CD4-positive, alpha-beta T cell treated with Interleukin-10 for 1 hour (primary cell): ENCODE data around the gene LAMA1.
"Not testable (repeated sequence)": the region's sequence is repeated elsewhere in the genome, so short reads cannot be mapped to it uniquely, and the experiment has no call there.

Experiments
- DNase-seq: peaks from one replicate; pipeline ENCODE4 v3.0.0-alpha.2; 2020

The LAMA1 gene

GRCh38 chr18:7117390-7118355 lies at the start of gene LAMA1:
LAMA1 (minus strand) TSS chr18:7117797; CDS start chr18:7117720, 77 bp downstream.
- no peak for DNase-seq

DNA sequence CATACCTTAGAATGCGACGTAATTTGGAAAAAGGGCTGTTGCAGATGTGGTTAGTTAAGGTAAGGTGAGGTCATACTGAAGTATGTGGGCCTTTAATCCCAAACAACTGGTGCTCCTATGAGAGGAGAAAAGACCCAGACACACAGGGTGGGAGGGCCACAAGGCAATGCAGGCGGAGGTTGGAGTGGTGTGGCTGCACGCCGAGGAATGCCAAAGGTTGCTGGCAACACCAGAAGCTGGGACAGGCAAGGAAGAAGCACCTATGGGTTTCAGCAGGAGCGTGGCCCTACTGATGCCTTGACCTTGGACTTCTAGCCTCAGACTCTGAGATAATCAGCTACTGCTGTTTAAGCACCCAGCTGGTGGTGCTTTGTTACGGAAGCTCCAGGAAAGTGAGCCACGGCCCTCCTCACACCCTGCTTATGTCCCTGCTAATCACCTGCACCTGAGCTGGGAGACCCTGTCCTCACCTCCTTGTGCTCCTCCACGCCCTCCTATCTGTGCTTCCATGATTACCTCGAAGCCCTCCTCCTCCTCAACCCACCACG lies 48.3 kb upstream of the LAMA1 start:
- DNase-seq = no peak

DNA sequence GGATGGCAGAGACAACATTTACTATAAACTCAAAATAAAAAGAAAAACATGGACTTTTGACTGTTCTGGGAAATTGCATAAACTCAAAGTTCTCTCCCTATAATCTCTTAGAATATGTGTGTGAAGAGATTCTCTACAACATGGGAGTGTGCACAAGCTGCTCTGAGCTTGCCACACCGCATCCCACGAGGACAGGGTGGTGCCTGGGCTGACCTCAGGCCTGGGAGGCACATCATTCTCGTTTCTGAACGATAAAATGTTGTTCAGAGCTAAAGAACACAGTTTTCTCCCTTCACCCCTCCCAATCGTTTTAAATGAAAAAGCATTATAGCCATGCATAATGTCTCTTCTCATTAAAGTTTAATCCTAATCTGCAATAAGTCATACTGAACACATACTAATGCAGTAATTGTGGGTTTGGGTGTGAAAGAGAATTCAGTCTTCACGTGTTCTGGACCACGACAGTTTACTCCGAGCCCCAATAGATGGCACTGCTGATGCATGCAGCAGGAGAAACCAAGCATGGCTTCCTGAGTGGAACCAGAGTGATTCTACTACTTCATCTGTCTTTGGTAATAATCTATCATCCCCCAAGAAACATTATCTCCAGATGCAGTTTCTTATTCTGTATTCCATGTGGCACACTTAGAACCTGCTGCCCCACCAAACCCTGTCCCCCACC lies 46.9 kb upstream of the LAMA1 start:
- no peak for DNase-seq

DNA sequence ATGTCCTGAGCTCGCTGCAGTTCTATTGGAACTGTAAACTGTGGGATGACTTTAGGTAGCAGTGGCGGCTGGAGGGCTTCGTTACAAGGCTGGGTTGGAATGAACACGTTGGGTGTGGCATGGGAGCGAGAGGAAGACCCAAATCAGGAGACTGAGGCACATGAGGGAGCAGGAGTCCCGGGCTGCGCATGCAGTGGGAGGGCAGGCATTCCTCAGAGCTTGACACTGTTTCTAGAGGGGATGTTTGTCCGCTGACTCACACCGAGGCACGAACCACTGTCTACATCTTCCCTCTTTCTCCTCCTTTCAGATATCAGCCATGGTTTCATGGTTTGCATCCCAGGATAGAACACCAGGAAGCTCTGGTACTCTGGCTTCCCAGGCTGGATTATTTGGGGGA lies 40.6 kb upstream of the LAMA1 start:
- DNase-seq = no peak

DNA sequence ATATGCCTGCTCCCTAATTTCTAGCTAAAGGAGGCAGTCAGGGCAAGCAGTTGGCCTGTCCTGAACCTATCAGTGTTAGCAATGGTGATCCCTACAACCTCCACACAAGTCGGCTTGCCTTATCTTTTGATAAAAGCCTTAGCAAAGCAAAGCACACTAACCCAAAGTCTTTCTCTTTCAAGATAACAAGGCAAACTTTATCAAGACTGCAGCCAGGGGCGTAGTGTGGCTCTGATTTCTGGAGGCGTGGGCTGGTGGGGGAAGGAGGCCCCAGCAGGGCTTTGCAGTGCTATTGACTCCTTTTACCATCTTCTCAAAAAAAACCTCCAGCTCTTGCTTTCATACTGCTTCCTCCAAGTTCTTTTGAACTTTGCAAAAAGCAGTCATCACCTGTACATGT lies 40.2 kb upstream of the LAMA1 start:
- no peak for DNase-seq

- DNase-seq = no peak
Measured at GRCh38 chr18:7155887-7156286, 38.3 kb upstream of the LAMA1 start.

GRCh38 chr18:7155092-7155491 lies 37.5 kb upstream of the LAMA1 start:
- no peak for DNase-seq

DNA sequence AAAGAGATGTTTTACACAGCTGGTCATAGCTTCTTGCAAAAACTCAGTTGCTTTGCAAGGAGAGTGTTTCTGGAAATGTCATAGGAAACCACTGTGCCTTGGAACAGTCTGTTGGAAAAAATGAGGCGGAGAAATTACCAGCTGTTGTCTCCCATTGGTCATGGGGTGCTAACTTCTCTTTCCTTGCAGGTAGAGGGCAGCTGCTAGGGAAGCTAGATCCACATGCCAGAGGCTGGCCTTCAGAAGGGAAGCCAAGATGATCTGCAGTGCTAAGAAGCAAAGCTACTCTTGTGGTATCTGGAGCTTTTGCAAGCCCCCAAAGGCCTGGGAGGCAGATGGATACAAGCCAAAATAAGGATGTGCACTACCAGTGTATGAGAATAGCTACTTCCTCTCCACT lies 34.8 kb upstream of the LAMA1 start:
- no peak for DNase-seq

- DNase-seq = no peak
Measured at GRCh38 chr18:7147399-7147798, 29.8 kb upstream of the LAMA1 start.

DNA sequence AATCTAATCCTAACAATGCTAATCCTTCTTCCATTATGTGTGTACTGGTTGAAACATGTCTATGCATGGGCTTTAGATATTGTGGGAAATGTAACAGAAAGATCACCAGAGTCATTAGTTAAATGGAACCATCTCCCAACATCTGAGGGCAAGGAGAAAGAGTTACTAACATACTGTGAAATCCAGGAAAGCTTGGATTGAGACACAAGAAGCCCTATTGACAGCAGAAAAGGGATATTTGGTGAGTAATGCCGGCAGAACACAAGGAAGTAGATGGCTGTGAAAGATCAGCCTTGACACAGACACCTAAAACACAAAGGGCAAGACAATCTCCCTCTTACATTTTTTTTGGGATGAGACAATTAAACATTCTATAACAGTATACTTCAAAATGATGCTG lies 28.5 kb upstream of the LAMA1 start:
- DNase-seq = no peak

- DNase-seq = not testable (repeated sequence)
Measured at GRCh38 chr18:7144921-7145320, 27.3 kb upstream of the LAMA1 start.

DNA sequence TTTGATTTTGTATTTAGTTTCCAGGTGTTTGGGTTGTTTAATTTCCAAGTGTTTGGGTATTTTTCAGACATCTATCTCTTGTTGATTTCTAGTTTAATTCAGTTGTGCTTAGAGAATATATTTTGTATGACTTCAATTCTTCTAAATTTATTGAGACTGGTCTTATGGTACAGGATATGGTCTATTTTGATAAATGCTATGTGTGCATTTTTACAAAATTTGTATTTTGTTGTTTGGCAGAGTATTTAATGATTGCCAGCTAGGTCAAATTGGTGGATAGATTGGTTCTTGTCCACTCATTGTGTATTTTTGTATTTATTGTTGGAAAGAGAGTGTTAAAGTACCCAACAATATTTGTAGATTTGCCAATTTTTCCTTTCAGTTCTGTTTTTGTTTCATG lies 23.7 kb upstream of the LAMA1 start:
- DNase-seq = no peak

DNA sequence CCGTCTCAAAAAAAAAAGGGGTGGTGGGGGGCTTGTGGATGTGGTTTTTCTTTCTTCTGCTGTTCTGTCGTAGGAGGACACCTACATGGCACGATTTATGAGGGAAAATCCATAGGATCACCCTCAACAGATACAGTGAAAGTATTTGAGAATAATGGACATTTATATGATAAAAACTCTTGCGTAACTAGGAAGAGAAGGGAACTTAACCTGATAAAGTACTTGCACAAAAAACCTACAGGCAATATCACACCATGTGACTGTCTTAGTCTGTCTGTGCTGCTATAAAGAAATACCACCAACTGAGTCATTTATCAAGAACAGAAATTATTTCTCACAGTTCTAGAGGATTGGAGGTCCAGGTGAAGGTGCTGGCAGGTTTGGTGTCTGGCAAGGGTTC lies 21.8 kb upstream of the LAMA1 start:
- no peak for DNase-seq

DNA sequence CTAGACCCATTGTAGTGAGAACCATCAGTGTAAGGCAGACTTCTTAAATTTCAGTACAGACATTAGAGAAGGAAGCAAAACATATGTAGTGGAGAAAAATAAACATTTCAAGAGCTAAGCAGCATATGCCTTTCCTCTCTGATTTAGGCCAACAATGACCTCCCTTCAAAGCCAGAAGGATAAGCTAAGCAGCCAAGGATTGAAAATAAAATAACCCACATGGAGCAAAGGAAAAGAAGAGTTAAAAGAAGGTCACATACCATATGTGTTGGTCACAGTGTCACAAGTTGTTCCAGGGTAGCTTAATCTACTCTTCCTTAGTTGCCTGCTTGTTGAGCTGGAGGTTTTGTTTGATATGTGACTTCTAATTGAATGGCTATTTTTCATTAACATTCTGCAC lies 15.6 kb upstream of the LAMA1 start:
- no peak for DNase-seq

GRCh38 chr18:7132356-7133150 lies 15.0 kb upstream of the LAMA1 start:
- DNase-seq = no peak

DNA sequence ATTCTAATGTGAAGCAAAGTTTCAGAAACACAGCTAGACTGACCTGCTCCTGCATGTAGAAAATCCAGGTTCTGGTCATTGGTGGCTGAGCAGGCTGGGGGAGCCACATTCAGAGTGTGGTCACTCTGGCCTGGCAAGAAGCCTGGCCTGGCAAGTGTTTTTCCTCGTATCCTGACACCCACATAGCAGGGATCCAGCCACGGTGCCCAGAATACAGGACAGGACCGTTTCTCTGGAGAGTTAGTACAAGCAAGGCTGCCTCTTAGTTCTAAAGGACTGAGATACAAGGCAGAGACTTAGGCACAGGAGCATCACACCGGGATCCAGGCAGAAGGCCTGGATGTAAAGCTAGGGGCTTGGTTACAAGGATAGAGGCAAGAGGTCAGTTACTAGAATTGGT lies 4.8 kb upstream of the LAMA1 start:
- DNase-seq = no peak

- no peak for DNase-seq
Measured at GRCh38 chr18:7116792-7117389, 706 bp downstream of the LAMA1 start.

DNA sequence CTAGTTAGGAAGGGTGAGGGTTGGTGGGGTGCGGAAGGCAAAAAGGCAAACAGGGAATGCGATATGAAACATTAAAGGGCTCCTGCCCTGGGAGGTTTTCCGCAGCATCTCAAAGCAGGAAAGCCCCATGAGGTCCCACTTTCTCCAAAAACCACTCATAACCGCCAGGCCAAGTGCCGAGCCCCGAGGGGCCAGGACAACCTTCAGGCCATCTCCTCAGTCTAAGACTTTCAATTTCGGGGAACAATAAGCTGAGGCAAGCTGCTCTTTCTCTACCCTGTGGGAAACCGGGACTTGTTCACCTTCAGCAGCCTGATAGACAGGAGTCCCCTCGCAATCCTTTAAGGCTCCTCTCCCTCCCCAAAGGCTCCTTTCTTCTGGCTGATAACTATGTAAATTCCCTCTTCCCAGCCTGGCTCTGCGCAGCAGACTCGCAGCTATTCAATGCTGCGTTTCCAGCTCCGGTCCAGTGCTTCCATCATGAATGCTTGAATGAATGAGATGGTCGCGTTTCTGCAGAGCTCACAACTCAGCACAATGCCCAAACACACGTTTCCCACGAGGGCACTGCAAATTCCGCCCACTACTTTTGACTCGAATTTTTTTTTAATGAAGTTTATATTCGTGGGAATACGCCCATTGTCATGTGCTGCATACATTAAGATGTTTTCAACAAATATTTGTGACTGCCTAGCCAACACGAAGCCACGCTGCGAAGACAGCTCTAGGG lies 1.4 kb downstream of the LAMA1 start:
- DNase-seq = no peak

DNA sequence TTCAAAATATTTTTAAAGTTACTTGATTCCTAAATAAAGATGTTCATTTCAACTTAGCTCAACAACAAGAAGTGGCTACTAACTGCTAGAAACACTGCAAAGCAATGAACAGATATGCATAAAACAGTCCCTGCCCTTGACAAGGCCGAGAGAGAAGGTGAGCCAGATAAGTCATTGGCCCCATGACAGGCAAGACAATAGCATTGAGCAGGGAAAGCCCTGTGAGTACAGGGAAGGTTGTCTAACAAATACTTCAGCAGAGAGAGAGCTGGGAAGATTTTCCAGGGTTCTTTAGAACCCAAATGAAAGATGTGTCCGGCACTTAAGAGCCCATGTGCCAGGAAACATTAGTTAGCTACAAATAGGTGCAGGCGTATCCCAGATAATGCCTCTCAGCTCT lies 4.7 kb downstream of the LAMA1 start:
- DNase-seq = no peak

DNA sequence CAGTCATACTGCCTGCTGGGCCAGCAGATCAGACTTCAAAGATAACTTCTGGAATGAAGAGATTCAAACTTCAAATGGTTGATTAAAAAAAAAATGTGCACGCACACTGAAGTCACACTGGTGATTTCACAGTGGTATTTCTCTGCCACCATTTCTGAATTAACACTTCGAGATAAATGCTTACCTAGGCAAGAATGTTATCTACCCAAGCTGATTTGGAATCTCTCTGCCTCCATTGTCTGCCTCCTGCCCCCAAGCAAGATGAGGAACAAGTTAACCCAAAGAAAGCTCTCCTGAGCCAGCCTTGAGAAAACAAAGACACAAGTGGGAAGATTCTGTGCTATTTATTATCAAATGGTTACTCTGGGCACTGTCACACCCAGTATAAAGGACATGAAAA lies 6.5 kb downstream of the LAMA1 start:
- no peak for DNase-seq

- DNase-seq = no peak
Measured at GRCh38 chr18:7105943-7106342, 11.7 kb downstream of the LAMA1 start.

DNA sequence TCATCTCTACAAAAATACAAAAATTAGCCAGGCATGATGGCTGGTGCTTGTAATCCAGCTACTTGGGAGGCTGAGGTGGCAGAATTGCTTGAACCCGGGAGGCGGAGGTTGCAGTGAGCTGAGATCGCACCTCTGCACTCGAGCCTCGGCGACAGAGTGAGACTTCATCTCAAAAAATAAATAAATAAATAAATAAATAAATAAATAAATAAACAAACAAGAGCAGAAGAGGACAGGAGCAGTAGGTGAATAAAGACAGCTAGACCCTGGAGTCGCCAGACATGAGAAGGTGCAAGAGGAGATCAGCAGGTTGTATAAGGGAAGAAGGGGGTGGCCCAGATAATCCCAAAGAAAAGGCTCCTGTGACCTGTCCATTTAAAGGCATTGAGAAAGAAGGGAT lies 12.3 kb downstream of the LAMA1 start:
- DNase-seq = no peak
